T-helper 1 cell treated with Interleukin-12 subunit alpha and Interleukin-12 subunit beta and Interleukin-4 antibody, amounts not matched to agents 30 μg/mL and 1 μg/mL, for 36 hours (primary cell): Measurements from ENCODE around the gene GLS.
"Not testable (repeated sequence)": the region's sequence is repeated elsewhere in the genome, so short reads cannot be mapped to it uniquely, and the experiment has no call there.

Source experiments
- H3K27ac Mint-ChIP-seq: one replicate; pipeline ENCODE4 v1.8.0; 2021; ENCODE audit warnings: mild to moderate bottlenecking, mixed read lengths
- H3K27me3 Mint-ChIP-seq: one replicate; pipeline ENCODE4 v1.8.0; 2021; ENCODE audit warnings: low read depth, mixed read lengths
- H3K36me3 Mint-ChIP-seq: one replicate; pipeline ENCODE4 v1.8.0; 2021; ENCODE audit warnings: low read depth, mixed read lengths
- H3K4me1 Mint-ChIP-seq: one replicate; pipeline ENCODE4 v1.8.0; 2021; ENCODE audit warnings: low read depth, mixed read lengths
- H3K4me3 Mint-ChIP-seq: one replicate; pipeline ENCODE4 v1.8.0; 2021; ENCODE audit warnings: mild to moderate bottlenecking, moderate library complexity, mixed read lengths
- H3K9me3 Mint-ChIP-seq: one replicate; pipeline ENCODE4 v1.8.0; 2021; ENCODE audit warnings: mixed read lengths

Gene GLS

GRCh38 chr2:190846746-190847145, 33.9 kb upstream of the GLS start:
- Mint-ChIP-seq H3K4me3 (no peak overlapping the region), H3K27ac (no peak overlapping the region), H3K9me3 (no peaks in the 10 kb centered on the region), H3K36me3 (peaks cover 2% of the 10 kb centered on the region), H3K4me1 (peaks cover 9% of the 10 kb centered on the region), H3K27me3 (no peaks in the 10 kb centered on the region)

GRCh38 chr2:190847504-190848081, 33.0 kb upstream of the GLS start:
- H3K36me3 Mint-ChIP-seq, result no peaks in the 10 kb centered on the region
- H3K9me3 Mint-ChIP-seq, result no peaks in the 10 kb centered on the region
- H3K4me3 Mint-ChIP-seq, result no peak overlapping the region
- no peak overlapping the region for H3K27ac Mint-ChIP-seq
- peaks cover 9% of the 10 kb centered on the region for H3K4me1 Mint-ChIP-seq
- no peaks in the 10 kb centered on the region for H3K27me3 Mint-ChIP-seq

DNA sequence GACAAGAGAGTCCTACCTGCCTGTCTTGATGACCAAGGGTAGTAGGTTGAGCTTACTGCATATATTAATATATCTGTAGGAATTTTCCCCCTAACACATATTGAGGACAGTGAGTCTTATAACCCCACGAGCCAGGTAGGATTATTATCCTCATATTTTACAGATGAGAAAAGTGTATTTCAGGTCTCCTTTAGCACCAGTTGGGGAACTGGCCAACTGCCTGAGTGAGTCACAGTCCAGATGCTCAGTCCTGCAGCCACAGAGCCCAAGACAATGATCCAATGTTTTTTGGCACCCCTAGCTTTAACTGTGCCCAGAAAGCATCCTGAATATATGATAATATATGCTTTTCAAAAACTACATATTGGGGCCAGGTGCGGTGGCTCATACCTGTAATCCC, 30.8 kb upstream of the GLS start:
- H3K9me3 Mint-ChIP-seq, result no peaks in the 10 kb centered on the region
- no peaks in the 10 kb centered on the region for H3K27me3 Mint-ChIP-seq
- no peak overlapping the region for H3K27ac Mint-ChIP-seq
- H3K4me3 Mint-ChIP-seq, result no peak overlapping the region
- H3K36me3 Mint-ChIP-seq, result no peaks in the 10 kb centered on the region
- no peaks in the 10 kb centered on the region for H3K4me1 Mint-ChIP-seq

- not testable (repeated sequence) for H3K4me3 Mint-ChIP-seq, H3K4me1 Mint-ChIP-seq, H3K27me3 Mint-ChIP-seq, H3K27ac Mint-ChIP-seq, H3K36me3 Mint-ChIP-seq, H3K9me3 Mint-ChIP-seq
These were observed 27.6 kb upstream of the GLS start for GRCh38 chr2:190853022-190853421.

DNA sequence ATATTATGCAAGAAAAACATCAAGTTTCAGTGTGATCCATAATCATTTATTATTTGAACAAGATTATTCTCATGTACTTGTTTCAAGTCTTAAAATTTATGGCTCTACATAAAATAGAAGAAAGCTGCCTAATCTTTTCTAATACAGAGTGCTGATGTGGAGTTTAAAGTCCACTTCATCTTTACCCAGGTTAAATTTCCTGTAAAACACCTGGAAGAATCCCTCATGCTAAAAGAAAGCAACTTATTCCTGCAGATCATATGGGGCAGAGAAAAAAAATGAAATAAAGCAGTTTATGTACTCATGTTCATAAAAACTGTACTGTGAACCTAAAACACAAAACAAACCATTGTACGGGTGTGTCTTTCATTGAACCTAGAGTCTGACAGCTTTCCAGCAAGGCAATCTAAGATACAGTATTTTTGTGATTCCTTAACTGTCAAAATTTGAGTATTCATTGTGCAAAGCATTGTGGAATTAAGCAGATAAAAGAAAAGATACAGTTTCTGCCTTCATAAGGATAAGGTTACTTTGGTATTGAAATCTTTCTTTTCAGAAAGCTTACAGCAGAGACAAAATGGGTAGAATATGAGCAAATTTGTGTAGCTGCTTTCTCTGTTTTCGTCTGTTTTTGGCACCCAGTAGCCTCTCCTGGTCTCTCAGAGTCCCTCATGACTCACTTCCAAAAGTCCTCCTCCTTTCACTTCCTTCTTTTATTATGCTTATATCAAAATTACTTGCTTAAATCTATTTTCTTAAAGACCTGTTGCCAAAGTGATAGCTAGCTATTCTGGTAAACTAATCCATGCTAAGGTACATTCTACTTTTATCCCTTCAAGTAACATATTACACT, 26.9 kb upstream of the GLS start:
- Mint-ChIP-seq H3K36me3 (no peaks in the 10 kb centered on the region), H3K27ac (no peak overlapping the region), H3K27me3 (no peaks in the 10 kb centered on the region), H3K9me3 (no peaks in the 10 kb centered on the region), H3K4me1 (no peaks in the 10 kb centered on the region), H3K4me3 (no peak overlapping the region)

DNA sequence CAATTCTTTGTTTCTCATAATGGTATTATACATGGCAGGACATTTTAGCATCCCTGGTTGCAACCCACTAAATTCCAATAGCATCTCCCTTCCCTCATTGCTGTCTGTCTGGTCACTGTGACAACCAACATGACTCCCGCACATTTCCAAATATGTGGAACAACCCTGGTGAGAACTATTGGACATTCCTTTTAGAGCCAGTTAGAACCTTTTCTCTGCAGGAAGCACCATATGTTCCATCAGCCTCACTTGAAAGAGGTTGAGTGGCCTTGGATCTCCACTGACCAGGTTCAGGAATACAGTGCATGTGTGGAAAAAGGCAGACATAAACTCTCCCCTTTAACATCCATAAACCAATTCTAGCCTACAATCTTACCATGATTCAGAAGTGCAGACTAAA, 25.9 kb upstream of the GLS start:
- Mint-ChIP-seq H3K4me3 (no peak overlapping the region), H3K36me3 (no peaks in the 10 kb centered on the region), H3K4me1 (no peaks in the 10 kb centered on the region), H3K9me3 (no peaks in the 10 kb centered on the region), H3K27ac (no peak overlapping the region), H3K27me3 (peaks cover 5% of the 10 kb centered on the region)

GRCh38 chr2:190855245-190855644, 25.4 kb upstream of the GLS start:
- H3K27me3 Mint-ChIP-seq, result peaks cover 5% of the 10 kb centered on the region
- no peak overlapping the region for H3K4me3 Mint-ChIP-seq
- H3K4me1 Mint-ChIP-seq, result no peaks in the 10 kb centered on the region
- H3K36me3 Mint-ChIP-seq, result no peaks in the 10 kb centered on the region
- H3K9me3 Mint-ChIP-seq, result no peaks in the 10 kb centered on the region
- no peak overlapping the region for H3K27ac Mint-ChIP-seq

- no peak overlapping the region for H3K27ac Mint-ChIP-seq
- H3K27me3 Mint-ChIP-seq, result peaks cover 5% of the 10 kb centered on the region
- no peak overlapping the region for H3K4me3 Mint-ChIP-seq
These were observed 23.6 kb upstream of the GLS start for GRCh38 chr2:190856985-190857384.

DNA sequence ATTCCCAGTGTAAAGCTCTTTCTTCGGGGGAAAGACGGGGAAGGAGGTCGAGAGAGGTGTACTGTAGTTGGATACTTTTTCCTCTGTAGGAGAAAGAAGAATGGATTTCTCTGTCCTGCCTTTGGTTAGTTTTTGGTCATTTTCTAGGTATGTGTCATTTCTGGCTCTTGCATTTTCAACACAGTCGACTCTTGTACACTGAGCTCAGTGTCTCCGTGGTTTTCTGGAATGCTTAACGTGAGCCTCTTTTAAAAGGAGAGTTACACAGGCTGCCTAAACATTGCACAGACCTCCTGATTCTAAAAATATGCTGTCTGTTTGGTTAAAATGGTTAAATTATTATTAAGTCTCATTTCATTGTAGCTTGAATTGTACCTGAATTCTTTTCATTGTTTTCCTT, 21.8 kb upstream of the GLS start:
- peaks cover 24% of the 10 kb centered on the region for H3K9me3 Mint-ChIP-seq
- no peak overlapping the region for H3K27ac Mint-ChIP-seq
- peaks cover 5% of the 10 kb centered on the region for H3K27me3 Mint-ChIP-seq
- no peak overlapping the region for H3K4me3 Mint-ChIP-seq
- peaks cover 5% of the 10 kb centered on the region for H3K4me1 Mint-ChIP-seq
- peaks cover 4% of the 10 kb centered on the region for H3K36me3 Mint-ChIP-seq

More at GRCh38 chr2:190856985-190857384, 23.6 kb upstream of the GLS start:
- Mint-ChIP-seq H3K4me1 (no peaks in the 10 kb centered on the region), H3K36me3 (peaks cover 4% of the 10 kb centered on the region), H3K9me3 (peaks cover 12% of the 10 kb centered on the region)

DNA sequence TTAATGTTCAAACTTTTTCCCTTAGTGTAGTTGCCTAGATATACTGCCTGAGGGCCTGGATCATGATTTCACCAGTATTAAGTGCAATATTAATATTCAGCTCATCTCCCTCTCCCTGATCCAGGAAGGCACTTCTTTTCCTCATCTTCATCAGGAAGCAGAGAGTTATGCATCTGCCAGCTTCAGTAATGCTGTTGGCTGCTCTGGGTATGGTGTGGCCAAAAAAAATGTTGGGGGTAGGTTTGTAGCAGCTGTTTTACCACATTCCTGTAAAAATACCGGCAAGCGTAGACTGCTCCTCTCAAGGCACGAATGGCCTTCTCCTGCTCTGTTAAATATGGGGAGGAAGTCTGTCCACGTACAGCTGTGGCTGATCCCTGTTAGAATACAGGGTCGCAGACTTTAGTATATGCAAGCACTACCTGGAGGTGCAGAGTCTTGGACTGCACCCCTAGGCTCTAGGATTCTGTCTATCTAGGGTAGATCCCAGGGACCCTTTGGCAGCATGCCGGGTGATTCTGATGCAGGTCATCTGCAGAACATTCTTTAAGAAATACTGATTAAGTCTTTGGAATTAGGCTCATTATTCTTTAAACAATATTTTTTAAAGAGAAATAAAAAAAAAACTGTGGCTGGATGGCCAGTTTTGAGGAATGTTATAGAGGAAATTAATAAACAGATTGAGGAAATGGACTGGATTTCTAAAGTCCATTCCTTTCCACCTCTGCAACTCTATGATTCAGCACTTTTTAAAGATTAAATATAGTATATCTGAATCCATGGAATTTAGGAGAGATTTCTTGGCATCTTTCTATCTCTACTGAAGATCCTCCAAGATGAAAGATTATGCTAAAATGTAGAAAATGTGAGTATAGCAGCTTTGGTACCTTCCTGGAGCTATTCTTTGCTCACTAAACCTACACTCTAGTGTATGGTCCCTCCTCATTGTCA, 21.0 kb upstream of the GLS start:
- peaks cover 5% of the 10 kb centered on the region for H3K4me1 Mint-ChIP-seq
- H3K36me3 Mint-ChIP-seq, result peaks cover 4% of the 10 kb centered on the region
- H3K4me3 Mint-ChIP-seq, result no peak overlapping the region
- peaks cover 5% of the 10 kb centered on the region for H3K27me3 Mint-ChIP-seq
- no peak overlapping the region for H3K27ac Mint-ChIP-seq
- H3K9me3 Mint-ChIP-seq, result peaks cover 24% of the 10 kb centered on the region

GRCh38 chr2:190860985-190861680, 19.5 kb upstream of the GLS start:
- H3K4me3 Mint-ChIP-seq, result no peak overlapping the region
- H3K27ac Mint-ChIP-seq, result no peak overlapping the region
- peaks cover 24% of the 10 kb centered on the region for H3K9me3 Mint-ChIP-seq
- peaks cover 4% of the 10 kb centered on the region for H3K36me3 Mint-ChIP-seq
- peaks cover 5% of the 10 kb centered on the region for H3K4me1 Mint-ChIP-seq
- H3K27me3 Mint-ChIP-seq, result peaks cover 9% of the 10 kb centered on the region

GRCh38 chr2:190862128-190862527, 18.5 kb upstream of the GLS start:
- not testable (repeated sequence) for H3K4me3 Mint-ChIP-seq, H3K27ac Mint-ChIP-seq, H3K4me1 Mint-ChIP-seq, H3K36me3 Mint-ChIP-seq
- H3K9me3 Mint-ChIP-seq, result peaks cover 24% of the 10 kb centered on the region
- peaks cover 10% of the 10 kb centered on the region for H3K27me3 Mint-ChIP-seq

GRCh38 chr2:190862571-190862991, 18.0 kb upstream of the GLS start:
- H3K4me1 Mint-ChIP-seq, result peaks cover 5% of the 10 kb centered on the region
- peaks cover 4% of the 10 kb centered on the region for H3K36me3 Mint-ChIP-seq
- H3K9me3 Mint-ChIP-seq, result peaks cover 24% of the 10 kb centered on the region
- H3K27me3 Mint-ChIP-seq, result peaks cover 10% of the 10 kb centered on the region
- H3K27ac Mint-ChIP-seq, result no peak overlapping the region
- H3K4me3 Mint-ChIP-seq, result no peak overlapping the region

DNA sequence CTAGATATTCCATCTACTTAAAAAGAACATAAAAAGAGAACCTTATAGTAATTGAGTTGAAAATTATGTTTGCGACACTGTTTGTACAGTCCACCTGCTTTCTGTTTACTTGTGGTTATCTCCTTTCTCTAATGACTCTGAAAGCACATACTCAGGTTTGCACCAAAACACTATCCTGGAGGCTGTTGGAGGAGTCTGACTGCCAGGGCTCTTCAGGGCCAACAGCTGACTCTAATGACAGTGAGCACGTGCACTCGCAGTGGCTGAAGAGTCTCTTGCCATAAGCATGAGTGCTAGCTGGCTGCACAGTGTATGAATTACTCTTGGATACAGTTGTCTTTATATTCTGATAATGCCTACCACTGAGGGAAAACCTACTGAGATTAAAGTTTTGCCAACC, 16.7 kb upstream of the GLS start:
- Mint-ChIP-seq H3K4me1 (peaks cover 5% of the 10 kb centered on the region), H3K9me3 (peaks cover 30% of the 10 kb centered on the region), H3K27ac (no peak overlapping the region), H3K36me3 (peaks cover 4% of the 10 kb centered on the region), H3K27me3 (peaks cover 10% of the 10 kb centered on the region), H3K4me3 (no peak overlapping the region)
